GM21576 (cell line): ENCODE measurements around the gene F7.

Experiments used
- ATAC-seq: cut with Tn5 transposase; IDR thresholded peaks from one replicate; pipeline ENCODE4 v1.9.1; 2021; ENCODE audit warnings: mild to moderate bottlenecking, moderate library complexity; ENCODE audit not compliant: unreplicated experiment

The F7 gene

GRCh38 chr13:113129921-113130750 lies 24.5 kb downstream of the F7 start:
- ATAC-seq: no peak

- no peak for ATAC-seq
These were observed 29.7 kb downstream of the F7 start for GRCh38 chr13:113135281-113135760.

- ATAC-seq: no peak
These were observed 32.2 kb downstream of the F7 start for GRCh38 chr13:113137691-113138298.

GRCh38 chr13:113138792-113139551 lies 33.4 kb downstream of the F7 start:
- no peak for ATAC-seq

GRCh38 chr13:113139577-113139976 lies 34.0 kb downstream of the F7 start:
- no peak for ATAC-seq

- ATAC-seq: no peak
These were observed 35.3 kb downstream of the F7 start for GRCh38 chr13:113140677-113141600.

GRCh38 chr13:113141601-113141970 lies 36.0 kb downstream of the F7 start:
- no peak for ATAC-seq

- no peak for ATAC-seq
These were observed 37.3 kb downstream of the F7 start for GRCh38 chr13:113142876-113143275.

GRCh38 chr13:113143466-113144254 lies 38.1 kb downstream of the F7 start:
- no peak for ATAC-seq

GRCh38 chr13:113144255-113144629 lies 38.7 kb downstream of the F7 start:
- no peak for ATAC-seq

- ATAC-seq: no peak
These were observed 39.9 kb downstream of the F7 start for GRCh38 chr13:113145496-113145895.

- ATAC-seq: no peak
These were observed 40.5 kb downstream of the F7 start for GRCh38 chr13:113145911-113146598.

GRCh38 chr13:113146750-113147149 lies 41.2 kb downstream of the F7 start:
- ATAC-seq: no peak

GRCh38 chr13:113147206-113147605 lies 41.6 kb downstream of the F7 start:
- no peak for ATAC-seq

- ATAC-seq: no peak
These were observed 42.8 kb downstream of the F7 start for GRCh38 chr13:113148407-113148806.

- ATAC-seq: no peak
These were observed 43.4 kb downstream of the F7 start for GRCh38 chr13:113148940-113149503.

GRCh38 chr13:113149711-113150549 lies 44.3 kb downstream of the F7 start:
- no peak for ATAC-seq
